ENCODE results near the gene FAM25G.
"Not testable (repeated sequence)": the region's sequence is repeated elsewhere in the genome, so short reads cannot be mapped to it uniquely, and the experiment has no call there.

Gene FAM25G

DNA sequence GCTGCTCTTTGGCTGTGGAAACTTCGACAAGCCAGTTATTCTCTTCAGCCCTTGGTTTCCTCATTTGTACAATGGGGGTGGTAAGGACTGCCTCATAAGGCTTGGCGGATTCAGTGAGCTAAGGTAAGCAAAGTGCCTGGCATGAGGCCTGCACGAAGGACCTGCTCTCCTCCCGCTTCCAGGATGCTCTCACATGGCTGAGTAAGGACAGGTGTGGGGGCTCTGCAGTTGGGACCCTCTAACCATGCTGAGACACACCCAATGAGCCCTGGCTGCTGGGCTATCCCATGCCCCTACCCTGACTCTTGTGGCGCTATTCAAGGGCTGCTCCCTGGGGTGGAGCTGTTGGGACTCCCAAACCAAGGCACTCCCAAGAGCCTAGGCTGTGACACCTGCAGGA, 16.4 kb downstream of the FAM25G start:
- H3K4me1 Mint-ChIP-seq; H3K27me3 Mint-ChIP-seq (ENCODE audit: low read depth, poor library complexity); H3K9me3 Mint-ChIP-seq; H3K36me3 Mint-ChIP-seq (ENCODE audit: low read depth); H3K4me3 Mint-ChIP-seq; H3K27ac Mint-ChIP-seq; DNase-seq: not testable (repeated sequence)

DNA sequence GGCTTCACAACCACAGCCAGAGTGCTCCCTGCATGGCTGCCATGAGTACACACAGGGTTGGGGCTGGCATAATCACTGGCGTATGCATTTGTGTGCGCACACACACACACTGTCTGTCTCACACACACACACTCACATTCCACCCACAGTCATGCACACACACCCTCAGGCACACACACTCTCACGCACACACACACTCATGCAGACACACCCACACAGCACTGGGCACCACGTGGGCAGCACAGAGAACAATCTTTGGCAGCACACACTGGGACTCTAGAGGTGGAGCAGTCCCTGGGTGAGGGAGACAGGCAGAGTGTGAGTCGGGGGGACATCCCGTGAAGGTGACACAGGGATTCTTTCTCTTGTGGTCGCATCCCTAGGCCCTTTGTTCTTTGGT, 18.0 kb downstream of the FAM25G start:
- not testable (repeated sequence) for DNase-seq; H3K27me3 Mint-ChIP-seq (ENCODE audit: low read depth, poor library complexity); H3K4me3 Mint-ChIP-seq; H3K9me3 Mint-ChIP-seq; H3K27ac Mint-ChIP-seq; H3K4me1 Mint-ChIP-seq; H3K36me3 Mint-ChIP-seq (ENCODE audit: low read depth)

GRCh38 chr10:47472647-47473046, 18.9 kb downstream of the FAM25G start:
- not testable (repeated sequence) for H3K4me3 Mint-ChIP-seq

DNA sequence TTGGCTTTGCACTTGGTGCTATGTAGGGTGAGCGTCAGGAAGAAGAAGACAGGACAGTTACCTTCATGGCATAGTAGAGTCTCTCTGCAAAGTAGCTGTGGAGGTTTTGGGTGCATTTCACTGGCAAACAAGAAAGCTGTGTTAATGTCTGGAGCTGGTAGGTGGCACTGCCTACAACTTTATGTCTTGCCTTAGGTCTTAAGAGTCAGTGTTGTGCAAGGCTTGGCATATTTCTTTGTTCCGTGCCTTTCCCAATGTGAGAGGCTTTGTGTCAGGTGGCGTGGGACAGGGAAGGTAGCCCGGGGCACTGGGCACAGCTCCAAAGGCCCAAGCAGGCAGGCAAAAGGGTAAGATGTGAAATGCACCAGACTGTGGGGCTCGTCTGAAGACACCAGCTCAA, 19.4 kb downstream of the FAM25G start:
- not testable (repeated sequence) for H3K27ac Mint-ChIP-seq; H3K27me3 Mint-ChIP-seq (ENCODE audit: low read depth, poor library complexity); H3K4me3 Mint-ChIP-seq; H3K9me3 Mint-ChIP-seq; H3K36me3 Mint-ChIP-seq (ENCODE audit: low read depth); DNase-seq; H3K4me1 Mint-ChIP-seq

More at GRCh38 chr10:47472647-47473046, 18.9 kb downstream of the FAM25G start:
- H3K27me3 Mint-ChIP-seq (ENCODE audit: low read depth, poor library complexity); H3K27ac Mint-ChIP-seq; H3K36me3 Mint-ChIP-seq (ENCODE audit: low read depth); DNase-seq; H3K9me3 Mint-ChIP-seq; H3K4me1 Mint-ChIP-seq: not testable (repeated sequence)

DNA sequence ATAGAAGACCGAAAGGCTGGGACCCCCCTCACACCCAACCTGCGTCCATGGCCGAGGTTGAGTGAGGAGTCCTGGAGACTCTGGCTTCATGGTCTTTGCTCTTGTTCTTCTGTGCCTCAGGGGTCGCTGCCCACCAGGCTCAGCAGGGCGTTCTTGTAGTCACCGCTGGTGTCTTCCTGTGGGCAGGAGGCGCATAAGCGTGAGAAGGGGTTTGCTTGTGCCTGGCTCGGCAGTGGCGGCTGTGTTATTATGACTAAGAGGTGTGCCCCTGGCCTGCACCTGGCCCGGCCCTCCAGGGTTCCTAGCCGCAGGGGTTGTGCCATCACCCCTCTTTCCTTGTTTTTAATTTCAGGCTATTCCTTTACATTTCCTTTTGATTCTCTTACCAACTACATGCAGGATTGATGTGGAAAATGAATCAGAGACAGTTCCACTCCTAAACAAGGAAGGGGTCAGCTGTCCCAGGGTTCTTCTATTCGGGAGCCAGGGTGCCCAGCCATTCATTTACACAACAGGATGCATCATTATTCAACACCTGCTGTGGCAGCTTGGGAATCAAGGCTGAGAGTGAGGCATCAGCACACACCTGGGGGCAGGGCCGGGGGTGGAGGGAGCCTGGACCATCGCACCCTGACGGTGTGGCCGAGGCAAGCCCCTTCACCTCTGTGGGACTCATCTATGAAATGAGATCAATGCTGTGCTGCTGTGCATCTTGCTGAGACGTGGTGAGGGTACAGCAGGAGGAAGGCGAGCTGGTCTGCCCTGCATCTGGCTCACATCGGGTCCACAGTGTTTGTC, 22.6 kb downstream of the FAM25G start:
- H3K9me3 Mint-ChIP-seq; H3K4me3 Mint-ChIP-seq; H3K27me3 Mint-ChIP-seq (ENCODE audit: low read depth, poor library complexity); H3K27ac Mint-ChIP-seq; H3K36me3 Mint-ChIP-seq (ENCODE audit: low read depth); DNase-seq; H3K4me1 Mint-ChIP-seq: not testable (repeated sequence)

- not testable (repeated sequence) for H3K36me3 Mint-ChIP-seq (ENCODE audit: low read depth); H3K27me3 Mint-ChIP-seq (ENCODE audit: low read depth, poor library complexity); DNase-seq; H3K4me3 Mint-ChIP-seq; H3K27ac Mint-ChIP-seq; H3K9me3 Mint-ChIP-seq; H3K4me1 Mint-ChIP-seq
Observed at GRCh38 chr10:47467957-47468356, 23.5 kb downstream of the FAM25G start.

DNA sequence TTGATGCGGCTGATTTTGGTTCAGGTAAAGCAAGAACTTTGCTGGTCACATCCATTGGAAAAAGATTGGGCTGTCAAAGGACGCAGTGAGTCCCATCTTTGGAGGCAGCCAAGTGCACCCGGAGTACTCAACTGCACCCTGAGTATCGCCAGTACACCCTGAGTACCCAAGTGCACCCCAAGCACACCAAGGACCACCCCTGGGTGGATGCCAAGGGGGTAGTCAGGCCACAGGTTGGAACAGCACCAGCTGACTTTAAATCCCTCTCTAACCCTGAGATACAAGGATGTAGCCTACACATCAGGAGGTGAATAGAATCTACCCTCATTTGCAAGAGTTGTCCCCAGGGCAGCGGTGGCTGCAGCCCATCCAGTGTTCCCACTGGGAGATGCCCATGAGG, 24.0 kb downstream of the FAM25G start:
- H3K4me3 Mint-ChIP-seq; H3K27ac Mint-ChIP-seq; H3K9me3 Mint-ChIP-seq; H3K27me3 Mint-ChIP-seq (ENCODE audit: low read depth, poor library complexity); DNase-seq; H3K36me3 Mint-ChIP-seq (ENCODE audit: low read depth); H3K4me1 Mint-ChIP-seq: not testable (repeated sequence)

GRCh38 chr10:47465216-47465917, 26.1 kb downstream of the FAM25G start:
- DNase-seq; H3K9me3 Mint-ChIP-seq; H3K27ac Mint-ChIP-seq; H3K36me3 Mint-ChIP-seq (ENCODE audit: low read depth); H3K4me1 Mint-ChIP-seq; H3K4me3 Mint-ChIP-seq; H3K27me3 Mint-ChIP-seq (ENCODE audit: low read depth, poor library complexity): not testable (repeated sequence)

GRCh38 chr10:47462577-47463358, 28.7 kb downstream of the FAM25G start:
- not testable (repeated sequence) for H3K27me3 Mint-ChIP-seq (ENCODE audit: low read depth, poor library complexity); H3K4me1 Mint-ChIP-seq; DNase-seq; H3K9me3 Mint-ChIP-seq; H3K27ac Mint-ChIP-seq; H3K4me3 Mint-ChIP-seq; H3K36me3 Mint-ChIP-seq (ENCODE audit: low read depth)

DNA sequence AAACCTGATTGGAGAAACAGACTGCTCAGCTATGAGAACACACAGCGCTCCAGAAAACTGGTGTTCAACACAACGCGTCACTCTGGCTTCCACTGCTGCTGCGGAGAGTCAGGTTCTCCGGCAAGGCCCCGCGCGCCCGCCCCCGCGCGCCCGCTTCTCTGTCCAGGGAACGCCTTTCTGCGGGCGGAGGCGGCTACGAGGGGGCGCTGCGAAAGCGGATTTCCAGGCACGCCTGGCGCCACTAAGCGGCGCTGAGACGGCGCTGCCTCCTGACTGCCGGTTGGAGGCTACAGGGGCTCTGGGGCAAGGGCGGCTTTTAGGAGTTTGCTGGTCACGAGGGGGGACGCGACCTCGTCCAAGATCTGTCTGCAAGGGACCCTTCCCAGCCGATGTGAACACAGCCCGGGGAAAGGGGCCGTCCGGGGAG, 30.2 kb downstream of the FAM25G start:
- TF ChIP-seq, protein P1, sequence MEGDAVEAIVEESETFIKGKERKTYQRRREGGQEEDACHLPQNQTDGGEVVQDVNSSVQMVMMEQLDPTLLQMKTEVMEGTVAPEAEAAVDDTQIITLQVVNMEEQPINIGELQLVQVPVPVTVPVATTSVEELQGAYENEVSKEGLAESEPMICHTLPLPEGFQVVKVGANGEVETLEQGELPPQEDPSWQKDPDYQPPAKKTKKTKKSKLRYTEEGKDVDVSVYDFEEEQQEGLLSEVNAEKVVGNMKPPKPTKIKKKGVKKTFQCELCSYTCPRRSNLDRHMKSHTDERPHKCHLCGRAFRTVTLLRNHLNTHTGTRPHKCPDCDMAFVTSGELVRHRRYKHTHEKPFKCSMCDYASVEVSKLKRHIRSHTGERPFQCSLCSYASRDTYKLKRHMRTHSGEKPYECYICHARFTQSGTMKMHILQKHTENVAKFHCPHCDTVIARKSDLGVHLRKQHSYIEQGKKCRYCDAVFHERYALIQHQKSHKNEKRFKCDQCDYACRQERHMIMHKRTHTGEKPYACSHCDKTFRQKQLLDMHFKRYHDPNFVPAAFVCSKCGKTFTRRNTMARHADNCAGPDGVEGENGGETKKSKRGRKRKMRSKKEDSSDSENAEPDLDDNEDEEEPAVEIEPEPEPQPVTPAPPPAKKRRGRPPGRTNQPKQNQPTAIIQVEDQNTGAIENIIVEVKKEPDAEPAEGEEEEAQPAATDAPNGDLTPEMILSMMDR (IDR thresholded peaks at IDR 0.05): peak; percentile 37
- peak overlapping the region; percentile 77 for H3K4me3 Mint-ChIP-seq
- not testable (repeated sequence) for H3K27me3 Mint-ChIP-seq (ENCODE audit: low read depth, poor library complexity); H3K4me1 Mint-ChIP-seq; H3K36me3 Mint-ChIP-seq (ENCODE audit: low read depth); H3K9me3 Mint-ChIP-seq
- peak; percentile 50 for DNase-seq
- peak overlapping the region; percentile 71 for H3K27ac Mint-ChIP-seq
